CD14-positive monocyte (primary cell): ENCODE results near the gene ARFGAP2. TPM values are rescaled to one million over a fixed set of nuclear protein-coding genes. Genes with fewer than 3 reads are reported as not detected.

Experiments used
- DNase-seq, 3 donors: peaks; one replicate each; pipeline ENCODE4 v3.0.0-alpha.2; 2011 to 2022
- H2AFZ ChIP-seq: 2 replicates; pipeline ENCODE4 v1.6.0; 2012; ENCODE audit warnings: mild to moderate bottlenecking, low read depth, low read length, inconsistent platforms; ENCODE audit not compliant: insufficient read depth, poor library complexity, severe bottlenecking
- H3K27ac ChIP-seq, 2 donors: 1 replicate in 1 of 2; 2 replicates in 1 of 2; pipeline ENCODE4 v1.5.1; 2012 to 2013; ENCODE audit warnings: low read length in 2 of 2, control low read depth in 1 of 2, inconsistent platforms in 1 of 2, low read depth in 1 of 2, mild to moderate bottlenecking in 1 of 2
- H3K27me3 ChIP-seq, 2 donors: one replicate each; pipeline versions ENCODE4 v1.6.0 to v1.6.1; 2011 to 2013; ENCODE audit warnings: low read length in 2 of 2; ENCODE audit not compliant: control insufficient read depth in 2 of 2, insufficient read depth in 2 of 2
- H3K36me3 ChIP-seq, 2 donors: replicated peaks in 1 of 2; 1 replicate in 1 of 2; 2 replicates in 1 of 2; pipeline versions ENCODE4 v1.5.1 to v1.6.1; 2012 to 2013; ENCODE audit warnings: low read length in 2 of 2, control low read depth in 1 of 2, inconsistent platforms in 1 of 2, mild to moderate bottlenecking in 1 of 2; ENCODE audit not compliant: insufficient read depth in 2 of 2, control insufficient read depth in 1 of 2
- H3K4me1 ChIP-seq, 2 donors: 1 replicate in 1 of 2; 2 replicates in 1 of 2; pipeline versions ENCODE4 v1.5.1 to v1.6.1; 2012 to 2013; ENCODE audit warnings: low read length in 2 of 2, control low read depth in 1 of 2, inconsistent platforms in 1 of 2, mild to moderate bottlenecking in 1 of 2, moderate library complexity in 1 of 2; ENCODE audit not compliant: insufficient read depth in 2 of 2, control insufficient read depth in 1 of 2
- H3K4me2 ChIP-seq: replicated peaks from 2 replicates; pipeline ENCODE3; 2012; ENCODE audit warnings: low read length, moderate library complexity, mild to moderate bottlenecking; ENCODE audit not compliant: poor library complexity, severe bottlenecking; ENCODE audit errors: extremely low read depth
- H3K4me3 ChIP-seq, 3 experiments: fragments of 200-600 bp in 1 of 3; sonication (generic) in 1 of 3; replicated peaks in 1 of 3; 1 replicate in 2 of 3; 2 replicates in 1 of 3; pipeline ENCODE4 v1.5.1; 2011 to 2013; ENCODE audit warnings: low read length in 3 of 3, mild to moderate bottlenecking in 3 of 3, control low read depth in 2 of 3, low read depth in 2 of 3, inconsistent platforms in 1 of 3, moderate library complexity in 1 of 3
- H3K79me2 ChIP-seq: 2 replicates; pipeline ENCODE4 v1.6.0; 2012; ENCODE audit warnings: mild to moderate bottlenecking, control low read depth, inconsistent platforms, low read length, moderate library complexity; ENCODE audit not compliant: insufficient read depth
- H3K9ac ChIP-seq: 2 replicates; pipeline ENCODE4 v1.6.0; 2017; ENCODE audit warnings: low read length, mild to moderate bottlenecking; ENCODE audit not compliant: insufficient read depth, poor library complexity, severe bottlenecking
- H3K9me3 ChIP-seq, 2 donors: replicated peaks in 1 of 2; 1 replicate in 1 of 2; 2 replicates in 1 of 2; pipeline versions ENCODE4 v1.5.1 to v1.6.1; 2012 to 2013; ENCODE audit warnings: low read length in 2 of 2, control low read depth in 1 of 2; ENCODE audit not compliant: control insufficient read depth in 1 of 2, insufficient read depth in 1 of 2
- H4K20me1 ChIP-seq: 2 replicates; pipeline ENCODE4 v1.6.0; 2012; ENCODE audit warnings: mild to moderate bottlenecking, low read length, control low read depth, moderate library complexity; ENCODE audit not compliant: insufficient read depth
- H3K27ac Mint-ChIP-seq, 7 donors: one replicate each; pipeline ENCODE4 v1.8.0; 2020; ENCODE audit warnings: mild to moderate bottlenecking in 7 of 7, mixed read lengths in 7 of 7, moderate library complexity in 6 of 7, inconsistent platforms in 2 of 7
- H3K27me3 Mint-ChIP-seq, 3 donors: one replicate each; pipeline ENCODE4 v1.8.0; 2021 to 2022; ENCODE audit warnings: low read depth in 3 of 3, mild to moderate bottlenecking in 3 of 3, mixed read lengths in 3 of 3, moderate library complexity in 3 of 3, inconsistent platforms in 1 of 3
- H3K36me3 Mint-ChIP-seq, 2 donors: one replicate each; pipeline ENCODE4 v1.8.0; 2020; ENCODE audit warnings: mixed read lengths in 2 of 2, inconsistent platforms in 1 of 2, mild to moderate bottlenecking in 1 of 2
- H3K4me1 Mint-ChIP-seq: one replicate; pipeline ENCODE4 v1.8.0; 2020; ENCODE audit warnings: mild to moderate bottlenecking, mixed read lengths
- H3K4me3 Mint-ChIP-seq, 2 donors: one replicate each; pipeline ENCODE4 v1.8.0; 2020; ENCODE audit warnings: mild to moderate bottlenecking in 2 of 2, mixed read lengths in 2 of 2, moderate library complexity in 1 of 2
- H3K9me3 Mint-ChIP-seq, 7 donors: one replicate each; pipeline ENCODE4 v1.8.0; 2020 to 2022; ENCODE audit warnings: mixed read lengths in 7 of 7, mild to moderate bottlenecking in 6 of 7, moderate library complexity in 6 of 7, inconsistent platforms in 2 of 7
- WGBS: methylation state at CpG from one replicate; pipeline ENCODE4 v1.1.5; 2013; ENCODE audit warnings: missing lambda C conversion rate; ENCODE audit not compliant: insufficient coverage; 5-methylcytosine and 5-hydroxymethylcytosine counted together
- intact Hi-C, 2 donors: fragments of 100-400 bp; cut with micrococcal nuclease; formaldehyde crosslinking; loops; one replicate each; pipeline versions ENCODE4 v1.15.0 to v1.15.1; 2023
- polyA plus RNA-seq, 3 donors: library from polyadenylated mRNA; depleted of rRNA in 1 of 3; unstranded in 2 of 3; stranded (reverse) in 1 of 3; fragments of 300-500 nt in 2 of 3; fragments of >200 nt in 1 of 3; fragmentation: Illumina TruSeq in 2 of 3; gene quantifications; 1 replicate in 2 of 3; 2 replicates in 1 of 3; pipeline ENCODE4 v1.2.3, GENCODE V29; 2012 to 2021
- TF ChIP-seq, protein P1 (sequence below): fragments of 200-600 bp; IDR thresholded peaks from one replicate; pipeline ENCODE4 v1.8.0; 2022; ENCODE audit warnings: antibody characterized with exemption, mild to moderate bottlenecking

ARFGAP2 gene
- polyA plus RNA-seq, 3 donors = 59.7 to 129 (median 61.0) TPM

- no peaks in the 10 kb centered on the region for H3K36me3 ChIP-seq
- H3K27ac ChIP-seq = no peak overlapping the region
- H3K79me2 ChIP-seq = no peaks in the 10 kb centered on the region
- TF ChIP-seq, protein P1, sequence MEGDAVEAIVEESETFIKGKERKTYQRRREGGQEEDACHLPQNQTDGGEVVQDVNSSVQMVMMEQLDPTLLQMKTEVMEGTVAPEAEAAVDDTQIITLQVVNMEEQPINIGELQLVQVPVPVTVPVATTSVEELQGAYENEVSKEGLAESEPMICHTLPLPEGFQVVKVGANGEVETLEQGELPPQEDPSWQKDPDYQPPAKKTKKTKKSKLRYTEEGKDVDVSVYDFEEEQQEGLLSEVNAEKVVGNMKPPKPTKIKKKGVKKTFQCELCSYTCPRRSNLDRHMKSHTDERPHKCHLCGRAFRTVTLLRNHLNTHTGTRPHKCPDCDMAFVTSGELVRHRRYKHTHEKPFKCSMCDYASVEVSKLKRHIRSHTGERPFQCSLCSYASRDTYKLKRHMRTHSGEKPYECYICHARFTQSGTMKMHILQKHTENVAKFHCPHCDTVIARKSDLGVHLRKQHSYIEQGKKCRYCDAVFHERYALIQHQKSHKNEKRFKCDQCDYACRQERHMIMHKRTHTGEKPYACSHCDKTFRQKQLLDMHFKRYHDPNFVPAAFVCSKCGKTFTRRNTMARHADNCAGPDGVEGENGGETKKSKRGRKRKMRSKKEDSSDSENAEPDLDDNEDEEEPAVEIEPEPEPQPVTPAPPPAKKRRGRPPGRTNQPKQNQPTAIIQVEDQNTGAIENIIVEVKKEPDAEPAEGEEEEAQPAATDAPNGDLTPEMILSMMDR = no peak
- no peaks in the 10 kb centered on the region for H4K20me1 ChIP-seq
- no peaks in the 10 kb centered on the region for H3K9me3 ChIP-seq
- H3K4me3 Mint-ChIP-seq = no peak overlapping the region
- no peaks in the 10 kb centered on the region for H3K4me1 ChIP-seq
- H2AFZ ChIP-seq = no peak overlapping the region
- intact Hi-C loops = no loop called here
- H3K27me3 ChIP-seq = no peaks in the 10 kb centered on the region
- H3K27me3 Mint-ChIP-seq = no peaks in the 10 kb centered on the region
- peaks cover 4% of the 10 kb centered on the region for H3K4me1 Mint-ChIP-seq
- peaks cover 0 to 2% (median 0%) of the 10 kb centered on the region in 7 donors for H3K9me3 Mint-ChIP-seq
- no peak overlapping the region for H3K4me3 ChIP-seq
- H3K9ac ChIP-seq = no peak overlapping the region
- peaks cover 9 to 12% of the 10 kb centered on the region in 2 donors for H3K36me3 Mint-ChIP-seq
- no peak overlapping the region for H3K4me2 ChIP-seq
- no CpG with 5 or more reads among the region's 3 CpGs for WGBS
- no peak overlapping the region for H3K27ac Mint-ChIP-seq
- DNase-seq = no peak
These were observed 39.8 kb downstream of the ARFGAP2 start for GRCh38 chr11:47136921-47137320.

GRCh38 chr11:47136327-47136726 lies 40.4 kb downstream of the ARFGAP2 start:
- Mint-ChIP-seq H3K9me3 (peaks cover 0 to 2% (median 0%) of the 10 kb centered on the region in 7 donors), H3K4me1 (peaks cover 4% of the 10 kb centered on the region), H3K27ac (no peak overlapping the region), H3K4me3 (no peak overlapping the region), H3K36me3 (peaks cover 9 to 12% of the 10 kb centered on the region in 2 donors), H3K27me3 (no peaks in the 10 kb centered on the region)
- Histone ChIP-seq H3K9me3 (no peaks in the 10 kb centered on the region), H3K4me1 (no peaks in the 10 kb centered on the region), H3K9ac (no peak overlapping the region), H3K27ac (no peak overlapping the region), H3K36me3 (no peaks in the 10 kb centered on the region), H2AFZ (no peak overlapping the region), H3K27me3 (no peaks in the 10 kb centered on the region), H3K4me3 (no peak overlapping the region), H3K79me2 (no peaks in the 10 kb centered on the region), H4K20me1 (no peaks in the 10 kb centered on the region), H3K4me2 (no peak overlapping the region)
- intact Hi-C loops = no loop called here
- WGBS = 90% methylated on average over 2 of the region's 3 CpGs
- DNase-seq = no peak
- TF ChIP-seq, protein P1 = no peak
